SH-SY5Y (cell line): ENCODE data around the gene KRAS.

Experiments used
- GATA2 ChIP-seq: IDR thresholded peaks from 2 replicates; pipeline ENCODE4 v1.6.1; 2011; ENCODE audit warnings: mild to moderate bottlenecking, low read depth, low read length
- GATA3 ChIP-seq: IDR thresholded peaks from 2 replicates; pipeline ENCODE4 v1.6.1; 2011; ENCODE audit warnings: low read depth, mild to moderate bottlenecking, low read length, moderate library complexity

KRAS gene

GRCh38 chr12:25190793-25191192, 59.9 kb downstream of the KRAS start:
- no peak for TF ChIP-seq GATA2
- TF ChIP-seq GATA3: no peak

GRCh38 chr12:25189656-25190055, 61.1 kb downstream of the KRAS start:
- no peak for TF ChIP-seq GATA2
- TF ChIP-seq GATA3: no peak

- no peak for TF ChIP-seq GATA2
- no peak for TF ChIP-seq GATA3
Observed at GRCh38 chr12:25187781-25188180, 62.9 kb downstream of the KRAS start.

- no peak for TF ChIP-seq GATA3
- no peak for TF ChIP-seq GATA2
Observed at GRCh38 chr12:25186788-25187402, 63.8 kb downstream of the KRAS start.

- no peak for TF ChIP-seq GATA3
- TF ChIP-seq GATA2: no peak
Observed at GRCh38 chr12:25186038-25186787, 64.5 kb downstream of the KRAS start.

GRCh38 chr12:25184132-25184531, 66.6 kb downstream of the KRAS start:
- no peak for TF ChIP-seq GATA3
- TF ChIP-seq GATA2: no peak

- TF ChIP-seq GATA3: no peak
- no peak for TF ChIP-seq GATA2
Observed at GRCh38 chr12:25182765-25183164, 68.0 kb downstream of the KRAS start.

GRCh38 chr12:25162866-25163265, 87.9 kb downstream of the KRAS start:
- no peak for TF ChIP-seq GATA3
- TF ChIP-seq GATA2: no peak

GRCh38 chr12:25156061-25156460, 94.7 kb downstream of the KRAS start:
- TF ChIP-seq GATA2: no peak

- TF ChIP-seq GATA3 (no peak), GATA2 (no peak)
Observed at GRCh38 chr12:25155022-25155576, 95.6 kb downstream of the KRAS start.
